H1 (cell line): ENCODE results near the gene TNS1. TPM values are rescaled to one million over a fixed set of nuclear protein-coding genes. Genes with fewer than 3 reads are reported as not detected.

Experiments
- CTCF ChIA-PET: fragments of 300-600 bp; sonication (Branson Sonifier 250); formaldehyde crosslinking; loops from one replicate; lab custom pipeline; 2021; ENCODE audit not compliant: partially characterized antibody; lab: Charles Lee
- POLR2A ChIA-PET: fragments of 300-600 bp; sonication (Branson Sonifier 250); formaldehyde crosslinking; loops from one replicate; lab custom pipeline; 2021; ENCODE audit warnings: inconsistent platforms; ENCODE audit not compliant: partially characterized antibody; lab: Charles Lee
- DNase-seq, 2 experiments: peaks; one replicate each; pipeline versions ENCODE4 v3.0.0 to v3.0.0-alpha.2; 2010 to 2022; ENCODE audit warnings: low spot score in 2 of 2, low read depth in 1 of 2, mixed read lengths in 1 of 2
- FAIRE-seq: peaks from 2 replicates; lab custom pipeline; 2011; peaks lifted over from hg19 to GRCh38; lab: Jason Lieb, UNC
- H2AFZ ChIP-seq: 2 replicates; pipeline ENCODE4 v1.8.1; 2012; ENCODE audit warnings: low read length, inconsistent platforms
- H2AK5ac ChIP-seq: 2 replicates; pipeline ENCODE4 v1.6.1; 2013; ENCODE audit warnings: low read depth, low read length
- H2BK120ac ChIP-seq: replicated peaks from 2 replicates; pipeline ENCODE3; 2013; ENCODE audit warnings: low read depth, low read length, inconsistent platforms
- H2BK12ac ChIP-seq: 2 replicates; pipeline ENCODE4 v1.6.1; 2013; ENCODE audit warnings: low read depth, low read length
- H2BK15ac ChIP-seq: 2 replicates; pipeline ENCODE4 v1.6.1; 2013; ENCODE audit warnings: low read length
- H2BK20ac ChIP-seq: 2 replicates; pipeline ENCODE4 v1.6.1; 2013; ENCODE audit warnings: low read length
- H2BK5ac ChIP-seq: 2 replicates; pipeline ENCODE4 v1.6.1; 2013; ENCODE audit warnings: low read depth, low read length
- H3K14ac ChIP-seq: 2 replicates; pipeline ENCODE4 v1.6.1; 2013; ENCODE audit warnings: inconsistent platforms; ENCODE audit not compliant: insufficient read length
- H3K18ac ChIP-seq: 2 replicates; pipeline ENCODE4 v1.6.1; 2013; ENCODE audit warnings: low read length; ENCODE audit errors: extremely low read depth
- H3K23ac ChIP-seq: 2 replicates; pipeline ENCODE4 v1.6.1; 2013; ENCODE audit warnings: inconsistent platforms; ENCODE audit not compliant: insufficient read length
- H3K23me2 ChIP-seq: 2 replicates; pipeline ENCODE4 v1.6.1; 2013; ENCODE audit warnings: low read depth, low read length
- H3K27ac ChIP-seq: 2 replicates; pipeline ENCODE4 v1.6.1; 2011; ENCODE audit warnings: low read depth, low read length, inconsistent platforms
- H3K27me3 ChIP-seq, 4 experiments: replicated peaks in 1 of 4; 1 replicate in 1 of 4; 2 replicates in 3 of 4; pipeline versions ENCODE4 v1.6.1 to v1.8.1; 2011 to 2013; ENCODE audit warnings: low read length in 3 of 4, mild to moderate bottlenecking in 3 of 4, inconsistent platforms in 2 of 4, mixed read lengths in 2 of 4, moderate library complexity in 1 of 4; ENCODE audit not compliant: control insufficient read depth in 3 of 4, insufficient read depth in 3 of 4; ENCODE audit errors: extremely low read depth in 1 of 4
- H3K36me3 ChIP-seq, 4 experiments: 2 replicates each; pipeline versions ENCODE4 v1.6.1 to v1.8.1; 2011 to 2013; ENCODE audit warnings: mild to moderate bottlenecking in 4 of 4, low read length in 3 of 4, moderate library complexity in 2 of 4, control low read depth in 1 of 4, inconsistent platforms in 1 of 4; ENCODE audit not compliant: insufficient read depth in 4 of 4, control insufficient read depth in 2 of 4
- H3K4ac ChIP-seq: replicated peaks from 2 replicates; pipeline ENCODE3; 2013; ENCODE audit warnings: low read length, low read depth, mixed read lengths, inconsistent platforms; ENCODE audit not compliant: insufficient read length
- H3K4me1 ChIP-seq, 4 experiments: replicated peaks in 1 of 4; 1 replicate in 1 of 4; 2 replicates in 3 of 4; pipeline versions ENCODE4 v1.6.1 to v1.8.1; 2011 to 2013; ENCODE audit warnings: low read length in 3 of 4, inconsistent platforms in 2 of 4, mixed read lengths in 1 of 4; ENCODE audit not compliant: insufficient read depth in 4 of 4, control insufficient read depth in 3 of 4
- H3K4me2 ChIP-seq, 2 experiments: 2 replicates each; pipeline versions ENCODE4 v1.6.1 to v1.8.1; 2011 to 2013; ENCODE audit warnings: low read depth in 2 of 2, low read length in 2 of 2, control low read depth in 1 of 2, inconsistent platforms in 1 of 2, mild to moderate bottlenecking in 1 of 2; ENCODE audit not compliant: insufficient read depth in 1 of 2
- H3K4me3 ChIP-seq, 4 experiments: fragments of 200-600, 300-600 bp in 1 of 4; sonication (generic), shearing (Covaris generic), sonication (Bioruptor Twin) in 1 of 4; 2 replicates each; pipeline versions ENCODE4 v1.5.1 to v1.8.1; 2011 to 2016; ENCODE audit warnings: low read length in 4 of 4, low read depth in 3 of 4, control low read depth in 2 of 4, inconsistent platforms in 2 of 4, mild to moderate bottlenecking in 2 of 4, mixed read lengths in 1 of 4, moderate library complexity in 1 of 4; ENCODE audit not compliant: insufficient read depth in 2 of 4; ENCODE audit errors: extremely low read depth in 1 of 4
- H3K56ac ChIP-seq: replicated peaks from 2 replicates; pipeline ENCODE3; 2013; ENCODE audit warnings: low read depth, mild to moderate bottlenecking, mixed read lengths, low read length, inconsistent platforms; ENCODE audit not compliant: insufficient read length
- H3K79me1 ChIP-seq: 2 replicates; pipeline ENCODE4 v1.6.1; 2013; ENCODE audit warnings: low read depth, low read length, control low read depth
- H3K79me2 ChIP-seq, 2 experiments: 2 replicates each; pipeline versions ENCODE4 v1.6.1 to v1.8.1; 2012 to 2013; ENCODE audit warnings: low read length in 2 of 2, mild to moderate bottlenecking in 2 of 2, inconsistent platforms in 1 of 2; ENCODE audit not compliant: insufficient read depth in 2 of 2, control insufficient read depth in 1 of 2
- H3K9ac ChIP-seq, 4 experiments: replicated peaks in 1 of 4; 1 replicate in 1 of 4; 2 replicates in 3 of 4; pipeline versions ENCODE4 v1.6.1 to v1.8.1; 2011 to 2013; ENCODE audit warnings: low read depth in 3 of 4, low read length in 3 of 4, control low read depth in 2 of 4, mild to moderate bottlenecking in 2 of 4, moderate library complexity in 2 of 4, inconsistent platforms in 1 of 4; ENCODE audit errors: extremely low read depth in 1 of 4
- H3K9me3 ChIP-seq, 2 experiments: 2 replicates each; pipeline versions ENCODE4 v1.6.1 to v1.8.1; 2012 to 2013; ENCODE audit warnings: mild to moderate bottlenecking in 2 of 2, moderate library complexity in 2 of 2, control low read depth in 1 of 2, inconsistent platforms in 1 of 2, low read depth in 1 of 2, low read length in 1 of 2, mixed read lengths in 1 of 2; ENCODE audit not compliant: insufficient read depth in 2 of 2
- H4K20me1 ChIP-seq, 2 experiments: replicated peaks in 1 of 2; 2 replicates each; pipeline versions ENCODE3 to v1.8.1; 2011 to 2013; ENCODE audit warnings: inconsistent platforms in 2 of 2, low read length in 2 of 2, mild to moderate bottlenecking in 1 of 2; ENCODE audit not compliant: insufficient read depth in 2 of 2, control insufficient read depth in 1 of 2
- H4K5ac ChIP-seq: 2 replicates; pipeline ENCODE4 v1.6.1; 2013; ENCODE audit warnings: low read length, low read depth, mixed read lengths, inconsistent platforms; ENCODE audit not compliant: insufficient read length
- H4K8ac ChIP-seq: 2 replicates; pipeline ENCODE4 v1.8.0; 2013; ENCODE audit warnings: mild to moderate bottlenecking, moderate library complexity, low read length, inconsistent platforms; ENCODE audit not compliant: insufficient read depth; ENCODE audit errors: extremely low read depth
- H4K91ac ChIP-seq: replicated peaks from 2 replicates; pipeline ENCODE3; 2013; ENCODE audit warnings: low read length, mixed read lengths, inconsistent platforms; ENCODE audit not compliant: insufficient read length
- CREB1 ChIP-seq: IDR thresholded peaks from 2 replicates; pipeline ENCODE4 v1.6.1; 2012; ENCODE audit warnings: inconsistent platforms
- EGR1 ChIP-seq: IDR thresholded peaks from 2 replicates; pipeline ENCODE4 v1.6.1; 2011; ENCODE audit warnings: low read depth, low read length, borderline replicate concordance
- JUN ChIP-seq: IDR thresholded peaks from 2 replicates; pipeline ENCODE4 v1.6.1; 2011; ENCODE audit warnings: low read depth, mild to moderate bottlenecking, improper control_type of control experiment, low read length
- JUND ChIP-seq: IDR thresholded peaks from 2 replicates; pipeline ENCODE4 v1.6.1; 2011; ENCODE audit warnings: mild to moderate bottlenecking, improper control_type of control experiment, low read length
- PHF8 ChIP-seq: fragments of 200-600 bp; sonication (generic); conservative IDR thresholded peaks from 2 replicates; pipeline ENCODE4 v1.7.1; 2012; ENCODE audit warnings: low read depth, mild to moderate bottlenecking, inconsistent platforms, low read length, moderate library complexity
- SAP30 ChIP-seq: fragments of 300-600 bp; sonication (generic); IDR thresholded peaks from 2 replicates; pipeline ENCODE4 v1.7.1; 2012; ENCODE audit warnings: low read length, moderate library complexity, mild to moderate bottlenecking, inconsistent platforms; ENCODE audit not compliant: insufficient read depth, insufficient replicate concordance
- SIN3A ChIP-seq, 2 experiments: IDR thresholded peaks in 1 of 2; conservative IDR thresholded peaks in 1 of 2; 2 replicates each; pipeline ENCODE4 v1.6.1; 2011 to 2012; ENCODE audit warnings: low read length in 2 of 2, improper control_type of control experiment in 1 of 2, low read depth in 1 of 2, mild to moderate bottlenecking in 1 of 2
- SIRT6 ChIP-seq: IDR thresholded peaks from one replicate; pipeline ENCODE4 v1.7.1; 2012; ENCODE audit warnings: low read length, inconsistent platforms
- SP2 ChIP-seq: IDR thresholded peaks from 2 replicates; pipeline ENCODE4 v1.6.1; 2012; ENCODE audit warnings: mild to moderate bottlenecking, low read length, inconsistent platforms
- YY1 ChIP-seq: IDR thresholded peaks from 2 replicates; pipeline ENCODE4 v1.6.1; 2011; ENCODE audit warnings: low read depth, mild to moderate bottlenecking, low read length
- WGBS, 2 experiments: shearing (Covaris generic) in 1 of 2; methylation state at CpG; one replicate each; pipeline versions ENCODE4 v1.1.6 to v1.1.7; 2013 to 2015; ENCODE audit warnings: low lambda C conversion rate in 2 of 2, mixed read lengths in 2 of 2, inconsistent platforms in 1 of 2, low coverage in 1 of 2, missing lambda C conversion rate in 1 of 2; ENCODE audit not compliant: insufficient replicate concordance in 2 of 2, insufficient coverage in 1 of 2, insufficient read length in 1 of 2; ENCODE audit errors: extremely low coverage in 1 of 2, missing lambda C conversion rate in 1 of 2; 5-methylcytosine and 5-hydroxymethylcytosine counted together
- polyA plus RNA-seq, 7 experiments: library from polyadenylated mRNA; depleted of rRNA in 3 of 7; stranded (reverse) in 5 of 7; unstranded in 2 of 7; fragments of >200 nt in 5 of 7; fragments of 200-250 nt in 2 of 7; gene quantifications; 1 replicate in 5 of 7; 2 replicates in 1 of 7; 4 replicates in 1 of 7; pipeline versions ENCODE4 v1.2.1 to v1.2.3, GENCODE V29; 2011 to 2013; ENCODE audit warnings: missing spikeins in 2 of 7, mixed read lengths in 2 of 7
- total RNA-seq: library from RNA; stranded (reverse); fragmentation: NEBNext Ultra II Directional; extraction: Animal tissue kit (Norgen Biotek cat#: 25700); gene quantifications from 2 replicates; pipeline ENCODE4 v1.2.1, GENCODE V29; 2021
- TF ChIP-seq, protein P1 (sequence below): IDR thresholded peaks from 2 replicates; pipeline ENCODE4 v1.6.1; 2012; ENCODE audit warnings: inconsistent platforms

Gene TNS1
- total and polyA plus RNA-seq, 2 of the 8 experiments (the other 6 are each of a cell fraction or from before 2014, with no cell fraction given) = 1.5 to 5.1 TPM

DNA sequence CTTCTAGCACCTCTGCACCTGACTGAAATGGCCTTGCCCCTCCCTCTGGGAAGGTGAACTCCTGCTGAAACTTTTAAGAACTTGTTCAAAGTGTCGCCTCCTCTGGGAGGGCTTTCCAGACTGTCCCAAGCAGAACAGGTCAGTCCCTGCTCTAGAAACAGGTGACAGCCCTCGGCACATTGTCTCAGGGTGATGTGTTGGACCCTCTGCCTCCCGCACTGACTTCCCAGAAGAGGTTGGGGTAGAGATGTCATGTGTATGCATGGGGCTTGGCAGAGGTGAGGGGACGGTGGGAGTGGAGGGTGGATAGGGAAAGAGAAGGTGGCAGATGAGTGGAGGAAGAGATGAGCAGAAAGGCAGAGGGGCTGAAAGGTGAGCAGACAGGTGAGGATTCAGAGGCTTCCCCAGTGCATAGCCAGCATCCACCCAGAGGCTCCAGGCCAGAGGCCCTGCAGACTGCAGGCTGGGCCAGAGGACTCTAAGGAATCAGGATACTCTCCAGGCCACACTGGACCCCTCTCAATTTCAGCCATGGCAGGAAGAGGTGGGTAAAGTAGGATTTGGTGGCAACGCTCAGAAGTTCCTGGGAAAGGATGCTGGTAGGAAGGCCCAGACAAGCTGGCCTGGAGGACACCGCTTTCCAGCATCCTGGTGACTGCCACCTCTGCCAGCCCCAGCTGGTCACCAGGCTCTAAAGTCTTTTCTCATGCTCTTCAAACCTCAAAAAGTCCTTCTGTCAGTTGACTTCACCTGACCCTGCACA, 24.8 kb upstream of the TNS1 start:
- H3K14ac ChIP-seq = no peak overlapping the region
- ChIA-PET CTCF (interaction anchor here (0.6 to 5.5 kb wide), 14 partner anchors 12 to 1121 kb away, joined by 3 to 22 read pairs (median 4); partner anchors contain the start of gene RUFY4), POLR2A (interaction anchor here (1.1 kb wide), 1 partner anchor 254 kb away, joined by 3 read pairs; no protein-coding TSS in a partner anchor)
- no peak overlapping the region for H3K23ac ChIP-seq
- FAIRE-seq (no peak), DNase-seq (peak in 1 of 2 experiments; percentile 40)
- H3K4me3 ChIP-seq = no peak overlapping the region
- no peak overlapping the region for H4K5ac ChIP-seq
- 89% methylated on average over 6 of the region's 6 CpGs; no CpG with 5 or more reads in 1 of the 2 experiments for WGBS, 2 experiments
- H2BK15ac ChIP-seq = 0 out of 2 replicates have a peak overlapping the region, but pooled peaks have one; percentile 25
- H3K9ac ChIP-seq = no peak overlapping the region
- peak overlapping the region; percentile 8; the same call in 1 of the 2 replicates for H4K8ac ChIP-seq
- no peaks in the 10 kb centered on the region for H3K9me3 ChIP-seq
- H4K91ac ChIP-seq = no peak overlapping the region
- no peaks in the 10 kb centered on the region for H3K79me1 ChIP-seq
- H3K23me2 ChIP-seq = peaks cover 6% of the 10 kb centered on the region; the same call in 1 of the 2 replicates
- H4K20me1 ChIP-seq = peaks cover 0 to 8% of the 10 kb centered on the region in 2 experiments
- no peak overlapping the region for H3K56ac ChIP-seq
- H2AK5ac ChIP-seq = no peak overlapping the region
- no peaks in the 10 kb centered on the region for H3K79me2 ChIP-seq
- no peak overlapping the region for H3K4me2 ChIP-seq
- H3K4me1 ChIP-seq = peaks cover 0 to 13% (median 3%) of the 10 kb centered on the region in 4 experiments; a peak in 5 of 7 replicates
- H2BK20ac ChIP-seq = no peak overlapping the region
- H3K27me3 ChIP-seq = peaks cover 0 to 4% (median 3%) of the 10 kb centered on the region in 4 experiments; a peak in 5 of 7 replicates
- no peak overlapping the region for H3K27ac ChIP-seq
- no peak overlapping the region for H3K18ac ChIP-seq
- H2BK120ac ChIP-seq = no peak overlapping the region
- H3K4ac ChIP-seq = no peak overlapping the region
- H2AFZ ChIP-seq = no peak overlapping the region
- H2BK12ac ChIP-seq = 0 out of 2 replicates have a peak overlapping the region, but pooled peaks have one; percentile 50
- H3K36me3 ChIP-seq = no peaks in the 10 kb centered on the region
- no peak overlapping the region for H2BK5ac ChIP-seq
- no peak for TF ChIP-seq PHF8
- TF ChIP-seq YY1 = no peak
- no peak for TF ChIP-seq SP2
- TF ChIP-seq, protein P1, sequence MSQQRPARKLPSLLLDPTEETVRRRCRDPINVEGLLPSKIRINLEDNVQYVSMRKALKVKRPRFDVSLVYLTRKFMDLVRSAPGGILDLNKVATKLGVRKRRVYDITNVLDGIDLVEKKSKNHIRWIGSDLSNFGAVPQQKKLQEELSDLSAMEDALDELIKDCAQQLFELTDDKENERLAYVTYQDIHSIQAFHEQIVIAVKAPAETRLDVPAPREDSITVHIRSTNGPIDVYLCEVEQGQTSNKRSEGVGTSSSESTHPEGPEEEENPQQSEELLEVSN = no peak
- TF ChIP-seq EGR1 = no peak
- no peak for TF ChIP-seq JUND
- TF ChIP-seq SAP30 = no peak
- no peak for TF ChIP-seq JUN
- TF ChIP-seq CREB1 = no peak
- no peak for TF ChIP-seq SIN3A (conservative IDR thresholded peaks at IDR 0.05 in 1 of 2, IDR thresholded peaks at IDR 0.05 in 1 of 2; ENCODE audit: low read depth in 1 of 2, low read length in 2 of 2)
- TF ChIP-seq SIRT6 = no peak
